ENCODE measurements around the gene SH3BP5L.

Gene SH3BP5L

GRCh38 chr1:248862695-248862997 is 36.9 kb upstream of the SH3BP5L start:
- H3K4me3 ChIP-seq (replicated peaks; ENCODE audit: low read depth, low read length), result peak overlapping the region; percentile 59
- no peak for DNase-seq (ENCODE audit: low read depth)
- no peak for TF ChIP-seq CTCF (IDR thresholded peaks at IDR 0.05; ENCODE audit: low read length, missing control alignments)

DNA sequence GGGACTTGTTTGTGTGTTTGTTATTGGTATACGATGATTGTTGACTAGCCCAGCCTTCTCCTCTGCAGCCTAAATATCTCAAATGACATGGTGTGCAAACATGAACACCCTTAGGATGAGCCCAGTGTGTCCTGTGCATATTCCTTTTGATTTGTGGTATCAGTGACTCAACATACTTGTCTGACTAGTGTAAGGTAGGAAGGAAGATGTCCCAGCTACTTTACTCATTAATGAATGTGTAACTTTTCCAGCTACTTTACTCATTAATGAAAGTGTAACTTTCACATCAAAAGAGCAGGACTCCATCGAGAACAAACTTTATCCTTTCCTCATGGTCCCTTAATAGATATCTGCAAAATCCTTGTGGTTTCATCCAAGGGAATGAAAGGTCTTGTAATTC is 35.9 kb upstream of the SH3BP5L start:
- no peak for DNase-seq (ENCODE audit: low read depth)
- TF ChIP-seq CTCF (IDR thresholded peaks at IDR 0.05; ENCODE audit: low read length, missing control alignments), result no peak
- H3K4me3 ChIP-seq (replicated peaks; ENCODE audit: low read depth, low read length), result no peak overlapping the region

DNA sequence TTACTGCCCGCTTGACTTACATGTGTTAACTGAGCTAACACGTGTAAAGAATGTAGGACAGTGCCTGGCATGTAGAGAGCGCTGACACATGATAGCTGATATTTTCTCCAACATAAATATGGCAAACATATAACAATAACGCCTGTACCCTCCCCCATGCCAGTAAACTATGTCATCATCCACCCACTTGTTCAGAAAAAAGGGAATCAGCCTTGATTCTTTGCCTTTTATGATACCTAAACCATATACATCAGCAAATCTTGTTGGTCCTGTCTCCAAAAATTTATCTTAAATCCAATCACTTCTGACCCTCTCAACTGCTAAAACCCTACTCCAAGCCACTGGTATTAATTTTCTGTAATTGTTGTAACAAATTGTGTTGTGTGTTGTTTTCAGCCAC is 34.3 kb upstream of the SH3BP5L start:
- no peak for TF ChIP-seq CTCF (IDR thresholded peaks at IDR 0.05; ENCODE audit: low read length, missing control alignments)
- H3K4me3 ChIP-seq (replicated peaks; ENCODE audit: low read depth, low read length), result no peak overlapping the region
- no peak for DNase-seq (ENCODE audit: low read depth)

GRCh38 chr1:248858891-248859889 is 33.5 kb upstream of the SH3BP5L start, which contains the start of gene ZNF692:
Gene ZNF692 (minus strand): TSS chr1:248859085. CDS start chr1:248858309, 776 bp downstream.
- peak; percentile 98 for DNase-seq (ENCODE audit: low read depth)
- no peak for TF ChIP-seq CTCF (IDR thresholded peaks at IDR 0.05; ENCODE audit: low read length, missing control alignments)
- H3K4me3 ChIP-seq (replicated peaks; ENCODE audit: low read depth, low read length), result peak within 1 kb of the TSS; percentile 81

DNA sequence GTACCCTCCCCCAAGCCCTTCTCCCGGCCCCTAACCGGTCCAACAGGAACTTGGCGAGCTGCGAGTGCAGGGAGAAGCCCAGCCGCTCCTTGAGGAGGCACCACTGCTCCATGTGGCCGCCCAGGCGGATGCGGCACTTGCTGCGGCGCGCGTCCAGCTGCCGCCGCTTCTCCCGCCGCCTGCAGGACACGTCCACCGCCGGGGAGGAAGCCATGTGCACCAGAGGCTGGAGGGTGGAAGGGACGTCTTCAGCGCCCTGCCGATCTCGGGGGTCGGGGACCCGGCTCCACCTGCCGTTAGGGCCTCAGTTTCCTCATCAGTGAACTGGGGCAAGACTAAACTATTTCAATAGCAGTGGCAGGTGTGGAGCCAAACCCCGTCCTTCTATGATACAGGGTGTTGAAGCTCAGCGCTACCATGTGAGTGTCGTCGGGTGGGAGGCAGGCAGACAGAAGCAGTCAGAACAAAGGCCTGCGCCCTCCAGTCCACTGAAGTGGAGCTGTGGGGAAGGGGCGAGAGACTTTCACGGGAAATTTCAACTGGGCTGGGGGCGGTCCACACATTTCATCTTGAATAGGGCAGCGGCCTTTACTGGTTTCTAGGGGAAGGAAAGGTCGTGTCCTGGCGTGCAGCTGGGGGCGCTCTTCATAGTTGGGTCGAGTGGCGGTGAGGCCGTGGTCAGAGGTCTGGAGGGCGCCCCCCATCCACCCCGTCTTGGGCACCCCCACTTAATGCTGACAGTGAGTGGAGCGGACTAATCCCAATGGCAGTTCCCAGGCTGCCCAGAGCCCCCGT is 32.6 kb upstream of the SH3BP5L start:
- H3K4me3 ChIP-seq (replicated peaks; ENCODE audit: low read depth, low read length), result peak overlapping the region; percentile 81
- peak; percentile 25 for TF ChIP-seq CTCF (IDR thresholded peaks at IDR 0.05; ENCODE audit: low read length, missing control alignments)
- peak; percentile 58 for DNase-seq (ENCODE audit: low read depth)

- no peak for TF ChIP-seq CTCF (IDR thresholded peaks at IDR 0.05; ENCODE audit: low read length, missing control alignments)
- peak overlapping the region; percentile 81 for H3K4me3 ChIP-seq (replicated peaks; ENCODE audit: low read depth, low read length)
- DNase-seq (ENCODE audit: low read depth), result no peak
Measured at GRCh38 chr1:248857749-248858095, 32.0 kb upstream of the SH3BP5L start.

All from fibroblast of pulmonary artery (primary cell).